ENCODE results near the gene OLIG1. TPM values are rescaled to one million over a fixed set of nuclear protein-coding genes. Genes with fewer than 3 reads are reported as not detected.
A peak's percentile ranks its signal among the peaks of the same experiment; 100 is the strongest.

The OLIG1 gene
- not detected in 2 replicates for total RNA-seq (2013; cell fraction: nucleolus; rRNA removed)
- total RNA-seq (2014; rRNA removed) (not detected in 2 replicates), total RNA-seq (2014; rRNA removed; fragmentation: Illumina TruSeq; extraction: Trizol) (not detected in 2 replicates), total RNA-seq (2021) (not detected in 2 replicates), polyA plus RNA-seq (2011; rRNA removed) (not detected in 2 replicates), polyA plus RNA-seq (2014; fragmentation: Illumina TruSeq; extraction: Trizol) (not detected in 2 replicates), polyA plus RNA-seq (2014; fragmentation: Nextera tagmentation; extraction: Ambion mirVana) (not detected), polyA plus RNA-seq (2014; rRNA removed) (not detected in 2 replicates), polyA plus RNA-seq (2016; fragmentation: Nextera tagmentation; extraction: Ambion mirVana) (not detected), polyA minus RNA-seq (2011; rRNA and poly(A)+ RNA removed) (not detected in 2 replicates), Bru-seq, nascent RNA (not detected), BruChase-seq, experiment 1, labeled RNA remaining after a 6-hour chase (not detected), BruChase-seq, experiment 2, labeled RNA remaining after a 2-hour chase (not detected)
- not detected for polyA plus RNA-seq (2011; ENCODE audit: low read depth)
- polyA plus RNA-seq (2011; cell fraction: cytosol; rRNA removed): not detected in 2 replicates
- polyA plus RNA-seq (2011; cell fraction: nucleus; rRNA removed): not detected in 2 replicates
- polyA plus RNA-seq (2012): 0.17 TPM in 1 of 2 replicates, not detected in the other
- not detected in 2 replicates for polyA minus RNA-seq (2011; cell fraction: cytosol; rRNA and poly(A)+ RNA removed)
- not detected in 2 replicates for polyA minus RNA-seq (2011; cell fraction: nucleus; rRNA and poly(A)+ RNA removed)
- long read RNA-seq, experiment 1: 0 reads
- long read RNA-seq, experiment 2: 0 reads

GRCh38 chr21:33069994-33070743 lies at the start of gene OLIG1:
Gene OLIG1 (plus strand): TSS chr21:33070141. CDS start chr21:33070247, 106 bp downstream.
- CTCF ChIA-PET: no interaction called here
- Histone ChIP-seq H3K9me3 (replicated peaks; ENCODE audit: control insufficient read depth, insufficient read depth, low read length) (no peaks in the 10 kb centered on the region; the same call in 1 of the 3 replicates), H3K4me1 (ENCODE audit: control insufficient read depth, insufficient read depth, low read length) (no peaks in the 10 kb centered on the region; the same call in 1 of the 2 replicates), H3K4me3 (no peak within 1 kb of the TSS), H3K36me3 (ENCODE audit: control insufficient read depth in 2 of 2, insufficient read depth in 2 of 2, low read length in 1 of 2) (no peaks in the 10 kb centered on the region), H4K20me1 (ENCODE audit: control insufficient read depth, insufficient read depth) (no peaks in the 10 kb centered on the region), H2AFZ (ENCODE audit: control insufficient read depth, low read depth, low read length) (no peak within 1 kb of the TSS), H3K27ac (ENCODE audit: control insufficient read depth, insufficient read depth) (no peak within 1 kb of the TSS), H3K9ac (ENCODE audit: control insufficient read depth, insufficient read depth, low read length) (no peak within 1 kb of the TSS), H3K27me3 (replicated peaks in 1 of 2; ENCODE audit: control insufficient read depth in 2 of 2, insufficient read depth in 2 of 2, low read length in 1 of 2) (peaks cover 12 to 46% of the 10 kb centered on the region in 2 experiments), H3K4me2 (ENCODE audit: control insufficient read depth, insufficient read depth) (peak within 1 kb of the TSS; percentile 33; the same call in 1 of the 2 replicates), H3K79me2 (ENCODE audit: control insufficient read depth, insufficient read depth, low read length) (no peaks in the 10 kb centered on the region)
- POLR2A ChIA-PET: no interaction called here
- no peak for DNase-seq (ENCODE audit: low read depth, low spot score)
- ATAC-seq: no peak
- in situ Hi-C loops (cut with MboI) (no loop called here), intact Hi-C loops (cut with micrococcal nuclease; ENCODE audit: unreplicated experiment) (loop anchor here (10.0 kb wide), 1 partner anchor 125 kb away; no protein-coding TSS in a partner anchor)
- SMC1A ChIA-PET (ENCODE audit: uncharacterized antibody, unreplicated experiment): no interaction called here
- 6% methylated on average over 56 of the region's 82 CpGs for WGBS (ENCODE audit: insufficient coverage, insufficient replicate concordance, low lambda C conversion rate, missing lambda C conversion rate)
- no TSS peak for BruUV-seq (replicated peaks)
- RAD21 ChIA-PET (ENCODE audit: unreplicated experiment): no interaction called here
- no peak for FAIRE-seq
- no peak for TF ChIP-seq FOXM1 (IDR thresholded peaks at IDR 0.05; ENCODE audit: low read depth, low read length)
- no peak for TF ChIP-seq ATF7 (IDR thresholded peaks at IDR 0.05; ENCODE audit: low read depth)
- no peak for TF ChIP-seq KAT2A (conservative IDR thresholded peaks at IDR 0.05; ENCODE audit: control insufficient read depth, low read depth, low read length)
- TF ChIP-seq USF2 (IDR thresholded peaks at IDR 0.05; ENCODE audit: borderline replicate concordance, low read depth, low read length): no peak
- TF ChIP-seq SREBF2 (IDR thresholded peaks at IDR 0.05; ENCODE audit: low read length): no peak
- no peak for TF ChIP-seq NR2C2 (IDR thresholded peaks at IDR 0.05; ENCODE audit: borderline replicate concordance, control insufficient read depth, insufficient read length, low read depth)
- TF ChIP-seq SUPT20H (IDR thresholded peaks at IDR 0.05; ENCODE audit: borderline replicate concordance, control insufficient read depth, low read depth, low read length): no peak
- TF ChIP-seq CREB1 (IDR thresholded peaks at IDR 0.05; ENCODE audit: low read depth): no peak
